T-helper 1 cell treated with Interleukin-12 subunit alpha and Interleukin-12 subunit beta and Interleukin-4 antibody, amounts not matched to agents 30 ng/mL and 1 ng/mL, for 36 hours (primary cell): ENCODE measurements around the gene HOMEZ. TPM values are rescaled to one million over a fixed set of nuclear protein-coding genes. Genes with fewer than 3 reads are reported as not detected.
"Not testable (repeated sequence)": the region's sequence is repeated elsewhere in the genome, so short reads cannot be mapped to it uniquely, and the experiment has no call there.

ENCODE experiments used
- intact Hi-C: fragments of 100-400 bp; cut with micrococcal nuclease; formaldehyde crosslinking; loops from one replicate; pipeline ENCODE4 v1.15.1; 2024
- total RNA-seq: library from RNA; stranded (reverse); gene quantifications from 2 replicates; pipeline ENCODE4 v1.2.3, GENCODE V29; 2022

The HOMEZ gene
- total RNA-seq, 1 donor from 2014 or later: 13.6 TPM

- intact Hi-C loops: loop anchor here (1.0 to 2.0 kb wide), 2 partner anchors 48 to 57 kb away; partner anchors contain the start of gene HOMEZ
Measured at GRCh38 chr14:23237772-23238594, 47.9 kb downstream of the HOMEZ start, which contains the start of gene RNF212B. RNF212B (plus strand) TSS chr14:23237936; CDS start chr14:23240346, 2,410 bp downstream.

- intact Hi-C loops: not testable (repeated sequence)
Measured at GRCh38 chr14:23232241-23232808, 53.6 kb downstream of the HOMEZ start.

- intact Hi-C loops: no loop called here
Measured at GRCh38 chr14:23228812-23229211, 57.1 kb downstream of the HOMEZ start.

- intact Hi-C loops: no loop called here
Measured at GRCh38 chr14:23227566-23227965, 58.4 kb downstream of the HOMEZ start.

DNA sequence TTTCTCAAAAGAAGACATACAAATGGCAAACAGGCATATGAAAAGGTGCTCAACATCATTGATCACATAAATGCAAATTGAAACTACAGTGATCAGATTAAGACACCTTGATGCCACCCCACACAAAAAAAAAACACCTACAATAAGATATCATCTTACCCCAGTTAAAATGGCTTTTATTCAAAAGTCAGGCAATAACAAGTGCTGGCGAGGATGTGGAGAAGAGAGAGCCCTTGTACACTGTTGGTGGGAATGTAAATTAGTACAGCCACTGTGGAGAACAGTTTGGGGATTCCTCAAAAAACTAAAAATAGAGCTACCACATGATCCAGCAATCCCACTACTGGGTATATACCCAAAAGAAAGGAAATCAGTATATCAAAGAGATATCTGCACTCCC lies 61.0 kb downstream of the HOMEZ start:
- intact Hi-C loops: not testable (repeated sequence)

Other genes starting within 250 kb of the HOMEZ start
- not detected in 2 replicates for gene PSMB11, start 243.9 kb downstream of the HOMEZ start, total RNA-seq
- gene CDH24, start 228.6 kb downstream of the HOMEZ start, total RNA-seq: 2.0 and 2.2 TPM in 2 replicates
- 219 and 223 TPM in 2 replicates for gene ACIN1, start 191.0 kb downstream of the HOMEZ start, total RNA-seq
- gene C14orf119, start 190.6 kb downstream of the HOMEZ start, total RNA-seq: 47.7 and 50.3 TPM in 2 replicates
- not detected in 2 replicates for gene CIROP, start 181.1 kb downstream of the HOMEZ start, total RNA-seq
- gene CEBPE, start 166.9 kb downstream of the HOMEZ start, total RNA-seq: 0.34 TPM in 1 of 2 replicates, not detected in the other
- gene SLC7A8, start 102.5 kb downstream of the HOMEZ start, total RNA-seq: 0.25 TPM in 1 of 2 replicates, not detected in the other
- not detected in 2 replicates for gene RNF212B, start 48.2 kb downstream of the HOMEZ start, total RNA-seq
- gene PPP1R3E, start 16.7 kb upstream of the HOMEZ start, total RNA-seq: 23.5 and 26.6 TPM in 2 replicates
- 5.0 and 5.4 TPM in 2 replicates for gene BCL2L2, start 20.7 kb upstream of the HOMEZ start, total RNA-seq
- 193 TPM in 2 replicates for gene PABPN1, start 35.3 kb upstream of the HOMEZ start, total RNA-seq
- 3.6 and 3.8 TPM in 2 replicates for gene SLC22A17, start 66.8 kb upstream of the HOMEZ start, total RNA-seq
- not detected in 2 replicates for gene EFS, start 79.0 kb upstream of the HOMEZ start, total RNA-seq
- gene IL25, start 86.7 kb upstream of the HOMEZ start, total RNA-seq: not detected in 2 replicates
- not detected in 2 replicates for gene CMTM5, start 90.9 kb upstream of the HOMEZ start, total RNA-seq
- gene MYH6, start 122.1 kb upstream of the HOMEZ start, total RNA-seq: 0.56 and 1.2 TPM in 2 replicates
- gene MYH7, start 149.5 kb upstream of the HOMEZ start, total RNA-seq: 0.17 TPM in 2 replicates
- gene NGDN, start 183.6 kb upstream of the HOMEZ start, total RNA-seq: 51.7 and 57.8 TPM in 2 replicates